HG03571 (cell line): Measurements from ENCODE around the gene H6PD.

Experiments
- ATAC-seq: cut with Tn5 transposase; IDR thresholded peaks from one replicate; pipeline ENCODE4 v1.9.1; 2021; ENCODE audit not compliant: unreplicated experiment

Gene H6PD

DNA sequence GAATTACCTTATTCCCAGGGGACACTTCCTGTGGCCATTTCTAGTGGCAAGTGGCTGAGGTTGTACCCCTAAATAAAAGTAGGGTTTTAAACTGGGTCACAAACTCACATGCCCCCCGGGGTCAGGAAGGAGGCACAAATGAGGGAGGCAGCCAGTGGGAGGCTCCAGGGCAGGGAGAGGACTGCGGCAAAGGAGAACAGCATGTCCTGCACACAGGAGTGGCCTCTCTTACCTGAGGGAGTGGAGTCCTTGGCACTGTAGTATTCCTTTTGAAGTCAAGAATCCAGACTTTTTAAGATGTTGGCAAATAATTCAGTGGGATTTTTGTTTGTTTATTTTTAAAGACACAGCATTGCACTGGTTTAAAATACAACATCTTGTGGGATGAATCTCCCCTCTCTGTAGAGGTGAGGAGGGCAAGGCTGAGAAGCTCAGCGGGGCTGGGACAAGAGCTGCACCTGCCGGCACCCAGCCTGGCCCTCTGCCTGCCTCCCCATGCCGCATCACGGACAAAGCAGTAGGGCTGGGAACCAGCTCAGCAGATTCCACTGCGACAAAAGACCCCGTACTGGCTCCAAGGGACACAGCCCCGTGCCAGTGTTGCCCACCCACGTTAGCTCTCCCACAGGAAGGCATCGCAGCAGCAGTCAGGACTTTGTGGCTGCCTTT, 80.3 kb downstream of the H6PD start:
- ATAC-seq, result no peak

DNA sequence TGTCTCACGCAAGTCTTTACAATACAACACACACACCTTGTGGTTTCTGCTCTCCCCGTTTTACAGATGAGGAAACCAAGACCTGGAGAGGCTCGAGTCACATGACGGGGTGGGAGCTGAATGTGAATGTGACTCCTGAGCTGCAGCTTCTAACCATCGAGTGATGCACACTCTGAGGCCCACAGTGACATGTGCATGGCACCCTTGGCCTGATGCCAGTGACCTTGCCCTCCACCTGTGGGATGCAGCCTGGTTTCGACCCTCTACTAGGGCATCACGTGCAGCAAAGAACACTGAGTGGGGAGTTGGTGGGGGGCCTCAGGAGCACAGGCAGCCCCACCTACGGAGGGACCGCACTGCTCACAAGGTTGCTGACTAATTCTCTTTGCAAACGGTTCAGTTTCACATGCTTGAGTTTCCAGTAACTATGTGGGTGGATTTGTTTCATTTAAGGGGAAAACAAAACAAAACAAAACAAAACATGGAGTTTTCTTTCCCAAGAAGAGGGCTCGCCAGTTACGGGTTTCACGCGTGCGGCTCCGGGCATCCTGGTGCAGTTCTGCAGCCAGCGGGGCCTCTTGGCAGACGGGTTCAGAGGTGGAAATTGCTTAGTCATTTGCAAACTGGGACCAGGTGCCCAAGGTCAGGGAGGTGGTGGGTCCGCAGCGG, 81.0 kb downstream of the H6PD start:
- ATAC-seq, result no peak

DNA sequence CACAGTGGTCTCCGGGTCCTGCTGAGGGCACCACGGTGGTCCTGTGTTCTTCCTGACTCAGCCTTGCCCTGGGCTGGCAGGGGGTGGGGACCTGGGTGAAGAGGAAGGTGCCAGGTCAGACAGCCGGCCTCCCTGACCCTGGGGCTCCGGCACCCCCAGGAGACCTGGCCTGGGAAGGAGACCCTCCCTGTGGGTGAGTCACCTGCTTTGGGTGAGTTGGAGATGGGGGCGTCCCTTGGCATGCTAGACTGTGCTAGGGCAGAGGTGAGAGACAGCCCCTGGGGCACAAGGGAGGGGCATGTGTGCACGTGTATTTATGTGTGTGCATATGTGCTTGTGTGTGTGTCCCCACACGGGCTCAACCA, 81.5 kb downstream of the H6PD start:
- ATAC-seq, result no peak

DNA sequence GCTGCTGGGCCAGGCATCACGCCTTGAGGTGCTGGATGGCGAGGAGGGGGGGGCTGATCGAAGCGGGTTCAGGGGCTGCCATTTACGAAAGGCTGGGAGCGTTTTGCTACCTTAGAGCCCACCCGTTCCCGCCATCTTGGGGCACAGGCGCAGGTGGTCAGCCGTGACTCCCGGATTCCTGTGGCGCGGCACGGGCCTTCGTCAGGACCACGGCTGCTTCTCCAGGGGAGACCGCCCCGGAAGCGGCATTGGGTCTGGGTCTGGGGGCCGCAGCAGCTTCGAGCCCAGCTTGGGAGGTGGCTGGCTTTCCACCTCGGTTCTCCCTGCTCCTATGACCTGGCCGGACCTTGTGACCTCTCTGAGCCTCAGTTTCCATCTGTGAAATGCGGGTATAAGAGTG, 81.9 kb downstream of the H6PD start:
- no peak for ATAC-seq

DNA sequence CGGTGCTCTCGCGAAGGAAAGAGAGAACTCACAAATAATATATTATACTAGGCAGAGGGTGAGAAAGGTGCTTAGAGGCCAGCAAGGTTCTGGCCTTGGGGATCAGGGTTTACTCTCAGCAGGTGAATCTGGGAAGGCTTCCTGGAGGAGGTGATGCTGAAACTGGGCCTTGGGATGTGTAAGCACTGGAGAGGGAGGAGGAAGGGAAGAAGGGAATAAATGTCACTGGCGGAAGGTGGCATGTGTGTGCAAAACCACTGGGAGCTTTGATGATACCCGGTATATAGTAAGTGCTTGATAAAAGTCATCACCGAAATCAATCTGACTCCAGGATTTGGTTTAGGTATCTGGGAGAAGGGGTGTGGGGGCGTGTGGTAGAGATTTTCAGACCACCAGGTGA, 82.5 kb downstream of the H6PD start:
- ATAC-seq, result no peak

DNA sequence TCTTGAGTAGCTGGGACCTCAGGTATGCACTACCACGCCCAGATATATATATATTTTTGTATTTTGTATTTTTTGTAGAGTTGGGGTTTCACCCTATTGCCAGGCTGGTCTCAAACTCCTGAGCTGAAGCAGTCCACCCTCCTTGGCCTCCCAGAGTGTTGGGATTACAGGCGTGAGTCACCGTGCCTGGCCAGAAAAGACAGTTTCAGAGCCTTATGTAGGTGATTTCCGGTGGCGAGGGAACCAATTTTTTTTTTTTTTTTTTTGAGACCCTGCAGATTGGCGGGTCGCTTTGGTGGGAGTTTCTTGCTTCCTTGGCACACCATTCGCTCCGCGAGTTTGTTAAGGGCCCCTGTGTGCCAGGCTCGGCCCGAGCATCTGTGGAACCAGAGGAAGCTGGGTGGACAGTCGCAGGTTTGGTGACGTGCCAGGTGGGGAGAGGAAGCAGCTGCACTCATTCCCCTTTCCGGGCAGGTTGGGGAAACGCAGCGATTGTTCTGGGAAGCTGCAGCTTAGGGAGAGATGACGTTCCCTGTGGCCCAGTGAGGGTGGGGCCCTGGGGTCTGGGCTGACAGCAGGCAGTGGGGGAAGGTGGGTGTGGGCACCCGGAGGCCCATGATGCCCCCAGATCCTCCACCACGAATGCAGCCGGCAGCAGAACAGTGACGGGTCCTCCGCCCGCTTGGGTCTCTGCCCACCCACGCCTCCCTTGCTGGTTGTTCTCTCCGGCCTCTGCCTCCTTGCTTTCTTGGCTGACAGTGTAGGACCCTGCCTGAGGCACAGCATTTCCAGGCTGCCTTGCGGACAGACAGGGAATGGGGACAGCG, 83.2 kb downstream of the H6PD start:
- ATAC-seq, result no peak

DNA sequence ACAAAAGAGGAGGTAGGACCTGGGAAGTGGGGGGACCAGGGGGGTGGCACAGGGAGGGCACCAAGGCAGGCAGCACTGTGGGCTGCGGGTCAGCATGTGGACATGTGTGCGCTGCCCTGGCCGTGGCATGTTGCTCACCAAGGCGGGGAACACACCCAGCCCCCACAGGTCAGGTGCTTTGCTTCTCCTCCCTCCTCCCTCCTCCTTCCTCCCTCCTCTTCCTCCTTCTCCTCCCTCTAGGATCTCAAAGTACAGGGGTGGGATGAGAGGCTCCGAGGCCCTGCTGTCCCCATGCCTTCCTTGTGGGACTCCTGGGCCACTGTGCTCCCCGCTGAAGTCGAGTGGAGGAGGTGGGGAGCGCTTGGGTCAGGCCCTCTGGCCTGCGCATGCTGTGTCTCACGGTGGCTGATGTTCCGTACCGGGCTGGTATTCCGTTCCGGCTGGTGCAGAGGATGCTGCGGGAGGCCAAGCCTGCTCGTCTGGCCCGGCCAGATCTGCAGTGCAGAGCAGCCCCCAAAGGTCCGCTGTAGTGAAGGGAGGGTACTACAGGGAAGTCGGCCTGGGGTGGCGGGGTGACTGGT, 84.7 kb downstream of the H6PD start:
- ATAC-seq, result no peak

DNA sequence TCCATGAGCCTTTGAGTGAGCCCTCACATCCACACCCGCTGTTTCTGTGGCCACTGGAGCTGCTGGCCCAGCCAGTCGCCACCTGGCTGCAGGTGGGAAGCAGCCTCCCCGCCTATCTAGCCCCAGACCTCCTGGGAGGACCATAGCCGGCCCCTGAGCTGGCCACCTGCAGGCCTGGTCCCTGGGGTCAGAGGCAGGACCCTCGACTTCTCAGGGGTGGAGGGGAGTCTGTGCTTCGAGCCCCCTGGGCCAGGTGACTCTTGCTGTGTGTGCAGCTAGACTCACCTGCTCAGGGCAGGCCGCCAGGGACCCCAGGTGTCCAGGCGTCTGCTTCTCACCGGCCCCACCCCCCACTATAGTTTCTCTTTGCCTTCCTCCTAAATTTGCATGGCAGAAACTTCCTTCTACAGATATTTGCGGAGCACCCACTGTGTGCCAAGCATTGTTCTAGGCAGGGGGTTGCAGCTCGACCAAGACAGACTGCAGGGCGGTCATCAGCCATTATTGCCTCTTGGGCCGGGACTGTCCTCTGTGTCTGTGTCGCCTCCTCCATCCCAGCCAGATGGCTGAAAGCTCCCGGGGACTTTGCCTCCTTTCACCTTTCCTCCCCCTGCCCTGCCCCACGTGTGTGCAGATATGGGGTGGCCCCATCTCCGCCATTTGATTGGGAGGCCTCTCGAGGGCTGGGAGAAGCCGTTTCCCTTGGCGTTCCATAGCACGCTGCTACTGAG, 85.4 kb downstream of the H6PD start:
- no peak for ATAC-seq
